Vagina (tissue), 2 donors: Measurements from ENCODE around the gene ZNF71. TPM values are rescaled to one million over a fixed set of nuclear protein-coding genes. Genes with fewer than 3 reads are reported as not detected.

Experiments used
- DNase-seq, 2 donors: peaks; one replicate each; pipeline ENCODE4 v3.0.0-alpha.2; 2017; ENCODE audit errors: extremely low spot score in 2 of 2
- H3K27ac ChIP-seq: fragments of 200-600 bp; sonication (generic); one replicate; pipeline ENCODE4 v1.5.1; 2019
- H3K27me3 ChIP-seq: fragments of 200-600 bp; sonication (generic); one replicate; pipeline ENCODE4 v1.5.1; 2019
- H3K36me3 ChIP-seq, 2 donors: fragments of 200-600 bp; sonication (generic); one replicate each; pipeline ENCODE4 v1.5.1; 2017 to 2019
- H3K4me1 ChIP-seq: fragments of 200-600 bp; sonication (generic); one replicate; pipeline ENCODE4 v1.5.1; 2019
- H3K4me3 ChIP-seq, 2 donors: fragments of 200-600 bp; sonication (generic); 1 replicate in 1 of 2; 2 replicates in 1 of 2; pipeline ENCODE4 v1.5.1; 2016 to 2019
- H3K9me3 ChIP-seq: fragments of 200-600 bp; sonication (generic); one replicate; pipeline ENCODE4 v1.5.1; 2019
- POLR2A ChIP-seq, 2 donors: fragments of 450-650 bp; IDR thresholded peaks; one replicate each; pipeline ENCODE4 v1.6.1; 2017; ENCODE audit warnings: antibody characterized with exemption in 2 of 2, mild to moderate bottlenecking in 2 of 2, moderate library complexity in 2 of 2
- POLR2AphosphoS5 ChIP-seq, 2 donors: sonication (generic); formaldehyde crosslinking; IDR thresholded peaks; one replicate each; pipeline ENCODE4 v1.9.0; 2017; ENCODE audit warnings: antibody characterized with exemption in 2 of 2, mild to moderate bottlenecking in 2 of 2, low read depth in 1 of 2; ENCODE audit not compliant: insufficient read depth in 1 of 2
- intact Hi-C: fragments of 100-400 bp; cut with DNase I; formaldehyde crosslinking; loops from one replicate; pipeline ENCODE4 v1.15.1; 2023
- total RNA-seq: library from RNA; depleted of rRNA; stranded (reverse); fragments of >200 nt; gene quantifications from one replicate; pipeline ENCODE4 v1.2.3, GENCODE V29; 2016
- TF ChIP-seq, protein P1 (sequence below), 3 experiments: fragments of 450-650 bp in 2 of 3; fragments of 200-600 bp in 1 of 3; sonication (generic) in 1 of 3; IDR thresholded peaks; one replicate each; pipeline ENCODE4 v1.5.1; 2017 to 2019; ENCODE audit warnings: antibody characterized with exemption in 3 of 3, mild to moderate bottlenecking in 2 of 3, moderate library complexity in 2 of 3

Gene ZNF71
- total RNA-seq, 1 donor from 2014 or later, result 11.8 TPM

DNA sequence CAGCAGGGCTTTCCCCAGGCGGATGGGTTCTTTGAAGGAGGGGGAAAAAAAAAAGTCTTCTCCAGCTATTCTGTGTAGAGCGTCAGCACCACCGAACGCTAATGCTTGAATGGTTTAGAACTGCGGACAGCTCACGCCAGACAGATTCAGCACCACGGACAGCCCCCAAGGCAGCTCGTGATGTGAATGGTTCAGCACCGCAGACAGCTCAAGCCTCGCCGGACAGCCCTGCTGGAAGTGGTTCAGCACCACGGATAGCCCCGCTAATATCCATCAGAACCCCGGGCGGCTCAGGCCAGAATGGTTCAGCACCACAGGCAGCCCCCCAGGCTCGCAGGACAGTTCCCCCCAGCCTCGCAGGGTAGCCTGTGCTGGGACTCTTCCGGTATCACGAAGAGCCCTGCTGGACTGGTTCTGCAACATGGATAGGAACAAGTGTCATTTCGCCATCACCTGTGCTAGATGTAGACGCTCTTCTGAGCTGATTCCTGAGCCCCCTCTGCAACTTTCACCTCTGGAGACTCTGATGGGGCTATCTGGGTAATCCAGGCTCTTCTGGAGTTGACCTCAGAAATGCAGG, 43.0 kb downstream of the ZNF71 start:
- no peak overlapping the region for H3K4me3 ChIP-seq

DNA sequence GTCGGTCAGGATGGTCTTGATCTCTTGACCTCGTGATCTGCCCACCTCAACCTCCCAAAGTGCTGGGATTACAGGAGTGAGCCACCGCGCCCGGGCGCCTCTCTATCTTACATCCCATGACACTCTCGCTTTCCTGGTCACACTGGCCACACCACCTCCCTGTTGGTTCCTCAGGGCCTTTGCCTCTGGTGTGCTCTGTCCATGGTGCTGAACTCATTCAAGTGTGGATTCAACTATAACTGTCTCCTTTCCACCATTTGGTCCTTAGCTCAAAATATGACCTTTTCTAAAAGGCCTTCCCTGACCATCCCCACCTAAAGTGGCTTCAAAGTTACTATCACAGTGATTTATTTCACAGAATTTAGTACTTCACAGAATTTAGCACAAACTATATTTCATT, 44.1 kb downstream of the ZNF71 start:
- no peak overlapping the region for H3K4me3 ChIP-seq
- TF ChIP-seq POLR2AphosphoS5 (IDR thresholded peaks at IDR 0.05; ENCODE audit: insufficient read depth in 1 of 2, low read depth in 1 of 2) (no peak), POLR2A (IDR thresholded peaks at IDR 0.05) (no peak)
- TF ChIP-seq, protein P1, sequence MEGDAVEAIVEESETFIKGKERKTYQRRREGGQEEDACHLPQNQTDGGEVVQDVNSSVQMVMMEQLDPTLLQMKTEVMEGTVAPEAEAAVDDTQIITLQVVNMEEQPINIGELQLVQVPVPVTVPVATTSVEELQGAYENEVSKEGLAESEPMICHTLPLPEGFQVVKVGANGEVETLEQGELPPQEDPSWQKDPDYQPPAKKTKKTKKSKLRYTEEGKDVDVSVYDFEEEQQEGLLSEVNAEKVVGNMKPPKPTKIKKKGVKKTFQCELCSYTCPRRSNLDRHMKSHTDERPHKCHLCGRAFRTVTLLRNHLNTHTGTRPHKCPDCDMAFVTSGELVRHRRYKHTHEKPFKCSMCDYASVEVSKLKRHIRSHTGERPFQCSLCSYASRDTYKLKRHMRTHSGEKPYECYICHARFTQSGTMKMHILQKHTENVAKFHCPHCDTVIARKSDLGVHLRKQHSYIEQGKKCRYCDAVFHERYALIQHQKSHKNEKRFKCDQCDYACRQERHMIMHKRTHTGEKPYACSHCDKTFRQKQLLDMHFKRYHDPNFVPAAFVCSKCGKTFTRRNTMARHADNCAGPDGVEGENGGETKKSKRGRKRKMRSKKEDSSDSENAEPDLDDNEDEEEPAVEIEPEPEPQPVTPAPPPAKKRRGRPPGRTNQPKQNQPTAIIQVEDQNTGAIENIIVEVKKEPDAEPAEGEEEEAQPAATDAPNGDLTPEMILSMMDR (IDR thresholded peaks at IDR 0.05), result no peak
- intact Hi-C loops, result no loop called here
- no peaks in the 10 kb centered on the region for H3K36me3 ChIP-seq
- no peaks in the 10 kb centered on the region for H3K4me1 ChIP-seq
- DNase-seq, result no peak
- H3K27me3 ChIP-seq, result no peaks in the 10 kb centered on the region
- H3K27ac ChIP-seq, result no peak overlapping the region
- H3K9me3 ChIP-seq, result peaks cover under 1% of the 10 kb centered on the region

More for the DNA sequence above, 43.0 kb downstream of the ZNF71 start:
- intact Hi-C loops, result no loop called here
- Histone ChIP-seq H3K27me3 (no peaks in the 10 kb centered on the region), H3K4me1 (no peaks in the 10 kb centered on the region), H3K27ac (no peak overlapping the region), H3K36me3 (peaks cover 0 to 4% of the 10 kb centered on the region in 2 donors), H3K9me3 (peaks cover 10% of the 10 kb centered on the region)
- no peak for DNase-seq
- no peak for TF ChIP-seq POLR2A (IDR thresholded peaks at IDR 0.05)
- no peak for TF ChIP-seq POLR2AphosphoS5 (IDR thresholded peaks at IDR 0.05; ENCODE audit: insufficient read depth in 1 of 2, low read depth in 1 of 2)
- TF ChIP-seq, protein P1 (IDR thresholded peaks at IDR 0.05), result no peak

DNA sequence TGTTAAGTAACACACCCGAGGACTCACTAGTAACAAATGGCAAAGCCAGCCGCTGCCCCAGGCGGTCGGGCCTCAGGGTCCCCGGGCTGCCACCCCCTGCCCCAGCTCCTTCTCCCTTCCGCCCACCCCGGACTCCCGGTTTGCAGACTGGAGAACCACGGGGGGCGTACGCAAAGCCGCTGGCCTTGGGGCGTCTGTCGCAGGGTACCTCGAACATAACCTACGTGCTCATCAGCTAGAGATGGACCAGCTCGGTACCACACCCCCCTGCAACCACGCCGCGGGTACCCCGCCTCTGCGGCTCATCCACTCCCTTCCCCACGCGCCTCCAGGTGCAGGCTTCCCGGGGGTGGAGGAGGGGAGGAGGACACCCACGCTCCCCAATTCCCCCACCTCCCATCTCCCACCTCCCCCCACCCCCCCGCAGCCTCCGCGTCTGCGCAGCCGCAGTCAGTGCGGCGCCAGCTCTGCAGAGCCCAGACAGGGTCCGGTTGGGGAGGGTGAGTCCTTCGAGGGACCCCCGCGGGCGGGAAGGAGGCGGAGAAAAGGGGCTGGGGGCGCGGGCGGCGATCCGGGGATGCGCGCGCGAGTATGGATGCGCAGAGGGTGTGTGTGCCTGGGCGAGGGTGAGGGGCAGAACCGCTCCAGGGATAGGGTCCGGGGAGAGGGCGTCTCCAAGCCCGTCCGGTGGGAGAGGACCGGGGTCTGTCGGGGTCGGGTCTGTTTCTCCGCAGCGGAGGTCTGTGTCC, 47.8 kb downstream of the ZNF71 start, which contains the start of gene SMIM17:
SMIM17 (plus strand) TSS at position 449 of the 749 bp plus-strand sequence. CDS start 2,509 bp downstream, outside the sequence.
- intact Hi-C loops, result no loop called here
- Histone ChIP-seq H3K4me1 (no peaks in the 10 kb centered on the region), H3K27ac (no peak within 1 kb of the TSS), H3K9me3 (no peaks in the 10 kb centered on the region), H3K4me3 (no peak within 1 kb of the TSS), H3K27me3 (no peaks in the 10 kb centered on the region), H3K36me3 (no peaks in the 10 kb centered on the region)
- no peak for DNase-seq
- TF ChIP-seq, protein P1 (IDR thresholded peaks at IDR 0.05), result no peak
- no peak for TF ChIP-seq POLR2AphosphoS5 (IDR thresholded peaks at IDR 0.05; ENCODE audit: insufficient read depth in 1 of 2, low read depth in 1 of 2)
- no peak for TF ChIP-seq POLR2A (IDR thresholded peaks at IDR 0.05)

DNA sequence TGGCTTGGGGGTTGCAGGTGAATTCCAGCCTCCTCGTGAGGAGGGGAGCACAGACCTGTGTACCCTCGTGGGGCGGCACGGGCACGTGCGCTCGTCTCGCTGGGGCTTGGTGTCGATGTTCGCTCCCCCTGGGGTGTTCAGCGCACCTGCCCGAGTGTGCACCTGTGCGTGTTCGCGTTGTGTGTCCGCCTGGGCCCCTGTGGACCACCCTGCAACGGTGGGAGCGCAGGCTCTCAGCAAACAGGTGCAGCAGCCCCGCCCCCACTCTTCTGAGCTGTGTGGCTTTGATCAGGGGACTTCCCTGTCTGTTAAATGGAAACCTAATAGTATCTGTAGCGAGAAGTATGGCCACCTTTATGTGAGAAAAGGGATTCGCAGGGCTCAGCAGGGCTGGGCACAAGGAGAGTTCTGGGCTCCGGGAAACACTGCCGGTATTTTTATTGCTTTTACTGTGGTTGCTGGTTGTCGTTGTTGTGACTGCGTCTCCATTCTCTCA, 48.4 kb downstream of the ZNF71 start:
- no peaks in the 10 kb centered on the region for H3K27me3 ChIP-seq
- no peaks in the 10 kb centered on the region for H3K9me3 ChIP-seq
- no peaks in the 10 kb centered on the region for H3K36me3 ChIP-seq
- intact Hi-C loops, result no loop called here
- no peaks in the 10 kb centered on the region for H3K4me1 ChIP-seq
- TF ChIP-seq, protein P1 (IDR thresholded peaks at IDR 0.05), result no peak
- DNase-seq, result no peak
- H3K27ac ChIP-seq, result no peak overlapping the region
- H3K4me3 ChIP-seq, result no peak overlapping the region

DNA sequence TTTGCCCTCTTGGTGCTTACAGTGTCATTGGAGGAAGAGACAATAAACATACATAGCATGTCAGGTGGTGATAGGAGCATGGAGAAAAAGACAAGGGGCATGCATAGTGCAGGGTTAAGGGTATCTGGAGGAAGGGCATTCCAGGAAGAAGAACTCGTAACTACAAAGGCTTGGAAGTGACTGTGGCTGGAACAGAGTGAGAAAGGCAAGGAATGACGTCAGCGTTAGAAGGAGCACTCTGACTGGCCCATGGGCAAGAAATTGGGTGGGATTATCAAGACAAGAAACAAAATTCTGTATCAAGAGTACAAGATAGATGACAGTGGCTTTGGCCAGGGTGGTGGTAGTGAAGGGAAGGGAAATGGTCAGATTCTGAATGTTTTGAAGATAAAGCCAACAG, 59.0 kb downstream of the ZNF71 start:
- no peak for DNase-seq
- H3K4me3 ChIP-seq, result no peak overlapping the region
- TF ChIP-seq, protein P1 (IDR thresholded peaks at IDR 0.05), result no peak
- TF ChIP-seq POLR2A (IDR thresholded peaks at IDR 0.05), result no peak
- TF ChIP-seq POLR2AphosphoS5 (IDR thresholded peaks at IDR 0.05; ENCODE audit: insufficient read depth in 1 of 2, low read depth in 1 of 2), result no peak
- intact Hi-C loops, result no loop called here
- no peaks in the 10 kb centered on the region for H3K9me3 ChIP-seq
- H3K4me1 ChIP-seq, result no peaks in the 10 kb centered on the region
- H3K36me3 ChIP-seq, result no peaks in the 10 kb centered on the region
- H3K27me3 ChIP-seq, result no peaks in the 10 kb centered on the region
- no peak overlapping the region for H3K27ac ChIP-seq
